ENCODE data around the gene USP28.
A peak's percentile ranks its signal among the peaks of the same experiment; 100 is the strongest.
"Not testable (repeated sequence)": the region's sequence is repeated elsewhere in the genome, so short reads cannot be mapped to it uniquely, and the experiment has no call there.

Gene USP28

GRCh38 chr11:113880971-113881370, 5.6 kb upstream of the USP28 start:
- no peak overlapping the region for H3K27ac ChIP-seq
- H3K4me3 ChIP-seq: no peak overlapping the region

GRCh38 chr11:113879446-113879845, 4.1 kb upstream of the USP28 start:
- H3K4me3 ChIP-seq, H3K27ac ChIP-seq: not testable (repeated sequence)

- no peak overlapping the region for H3K27ac ChIP-seq
- H3K4me3 ChIP-seq: no peak overlapping the region
These were observed 2.3 kb upstream of the USP28 start for GRCh38 chr11:113877670-113878055.

- Histone ChIP-seq H3K27ac (no peak overlapping the region), H3K4me3 (no peak overlapping the region)
These were observed 1.7 kb upstream of the USP28 start for GRCh38 chr11:113876798-113877669.

- peak overlapping the region; percentile 56 to 95 (median 79) for H3K4me3 ChIP-seq
- peak overlapping the region in 20 of 21 experiments; percentile 64 to 95 (median 87) for H3K27ac ChIP-seq
These were observed 864 bp upstream of the USP28 start for GRCh38 chr11:113876074-113876797.

- Histone ChIP-seq H3K4me3 (peak overlapping the region; percentile 56 to 95 (median 79)), H3K27ac (peak overlapping the region in 19 of 21 experiments; percentile 61 to 94 (median 83))
These were observed 665 bp downstream of the USP28 start for GRCh38 chr11:113874581-113875233.

- no peak overlapping the region for H3K27ac ChIP-seq
- peak overlapping the region in 3 of 7 experiments; percentile 56 to 95 (median 90) for H3K4me3 ChIP-seq
These were observed 1.3 kb downstream of the USP28 start for GRCh38 chr11:113874096-113874495.

- H3K4me3 ChIP-seq: no peak overlapping the region
These were observed 2.1 kb downstream of the USP28 start for GRCh38 chr11:113873236-113873626.

GRCh38 chr11:113871336-113871735, 4.0 kb downstream of the USP28 start:
- Histone ChIP-seq H3K4me3 (no peak overlapping the region), H3K27ac (no peak overlapping the region)

More at GRCh38 chr11:113873236-113873626, 2.1 kb downstream of the USP28 start:
- no peak overlapping the region for H3K27ac ChIP-seq

GRCh38 chr11:113867843-113868503, 7.4 kb downstream of the USP28 start:
- no peak overlapping the region for H3K4me3 ChIP-seq
- H3K27ac ChIP-seq: peak overlapping the region in 1 of 21 experiments; percentile 70

GRCh38 chr11:113865873-113866272, 9.5 kb downstream of the USP28 start:
- Histone ChIP-seq H3K4me3 (no peak overlapping the region), H3K27ac (no peak overlapping the region)

- no peak overlapping the region for H3K4me3 ChIP-seq
- no peak overlapping the region for H3K27ac ChIP-seq
These were observed 11.0 kb downstream of the USP28 start for GRCh38 chr11:113864410-113864809.

- Histone ChIP-seq H3K4me3 (no peak overlapping the region), H3K27ac (no peak overlapping the region)
These were observed 12.9 kb downstream of the USP28 start for GRCh38 chr11:113862435-113862834.

GRCh38 chr11:113859665-113860064, 15.7 kb downstream of the USP28 start:
- no peak overlapping the region for H3K4me3 ChIP-seq
- peak overlapping the region in 3 of 21 experiments; percentile 3 to 27 (median 18) for H3K27ac ChIP-seq

GRCh38 chr11:113856966-113857759, 18.2 kb downstream of the USP28 start:
- no peak overlapping the region for H3K4me3 ChIP-seq
- no peak overlapping the region for H3K27ac ChIP-seq

- H3K4me3 ChIP-seq: no peak overlapping the region
- no peak overlapping the region for H3K27ac ChIP-seq
These were observed 19.6 kb downstream of the USP28 start for GRCh38 chr11:113855803-113856202.

GRCh38 chr11:113850188-113850587, 25.2 kb downstream of the USP28 start:
- H3K27ac ChIP-seq: no peak overlapping the region
- H3K4me3 ChIP-seq: no peak overlapping the region

GRCh38 chr11:113849713-113850112, 25.7 kb downstream of the USP28 start:
- Histone ChIP-seq H3K4me3 (no peak overlapping the region), H3K27ac (no peak overlapping the region)

- no peak overlapping the region for H3K27ac ChIP-seq
- no peak overlapping the region for H3K4me3 ChIP-seq
These were observed 27.8 kb downstream of the USP28 start for GRCh38 chr11:113847580-113847979.
